Measurements from ENCODE around the gene SLC2A13. TPM values are rescaled to one million over a fixed set of nuclear protein-coding genes. Genes with fewer than 3 reads are reported as not detected.

Gene SLC2A13
- 3.7 TPM for polyA plus RNA-seq (2013, experiment 1 of 2; ENCODE audit: insufficient read length)
- polyA plus RNA-seq (2013, experiment 2 of 2; ENCODE audit: insufficient read length), result 6.7 TPM

GRCh38 chr12:40105515-40106201, at the start of gene SLC2A13:
Gene SLC2A13, minus strand, starts transcription at chr12:40106081. Its CDS starts 273 bp downstream, at chr12:40105808.
- peak; percentile 72 for DNase-seq

- no peak for DNase-seq
These were observed 48.5 kb upstream of the SLC2A13 start for GRCh38 chr12:40154381-40154780.

GRCh38 chr12:40153432-40153831, 47.6 kb upstream of the SLC2A13 start:
- DNase-seq, result no peak

GRCh38 chr12:40152783-40153383, 47.0 kb upstream of the SLC2A13 start:
- peak; percentile 33 for DNase-seq

GRCh38 chr12:40149673-40150260, 43.9 kb upstream of the SLC2A13 start:
- DNase-seq, result no peak

- DNase-seq, result no peak
These were observed 41.2 kb upstream of the SLC2A13 start for GRCh38 chr12:40146800-40147797.

- no peak for DNase-seq
These were observed 40.0 kb upstream of the SLC2A13 start for GRCh38 chr12:40145896-40146295.

- no peak for DNase-seq
These were observed 38.1 kb upstream of the SLC2A13 start for GRCh38 chr12:40144023-40144422.

- DNase-seq, result no peak
These were observed 36.3 kb upstream of the SLC2A13 start for GRCh38 chr12:40142001-40142744.

GRCh38 chr12:40138526-40138925, 32.6 kb upstream of the SLC2A13 start:
- DNase-seq, result no peak

- DNase-seq, result peak; percentile 54
These were observed 31.4 kb upstream of the SLC2A13 start for GRCh38 chr12:40137252-40137651.

- DNase-seq, result no peak
These were observed 21.5 kb upstream of the SLC2A13 start for GRCh38 chr12:40127408-40127807.

GRCh38 chr12:40123496-40123895, 17.6 kb upstream of the SLC2A13 start:
- no peak for DNase-seq

GRCh38 chr12:40122842-40123241, 17.0 kb upstream of the SLC2A13 start:
- no peak for DNase-seq

GRCh38 chr12:40117818-40118217, 11.9 kb upstream of the SLC2A13 start:
- no peak for DNase-seq

GRCh38 chr12:40110586-40110985, 4.7 kb upstream of the SLC2A13 start:
- DNase-seq, result no peak

GRCh38 chr12:40107803-40108620, 2.1 kb upstream of the SLC2A13 start:
- no peak for DNase-seq

- DNase-seq, result peak; percentile 68
These were observed 1.4 kb upstream of the SLC2A13 start for GRCh38 chr12:40107098-40107802.

- DNase-seq, result no peak
These were observed 774 bp upstream of the SLC2A13 start for GRCh38 chr12:40106655-40107054.

- DNase-seq, result no peak
These were observed 287 bp upstream of the SLC2A13 start for GRCh38 chr12:40106202-40106533.

- no peak for DNase-seq
These were observed 691 bp downstream of the SLC2A13 start for GRCh38 chr12:40105265-40105514.
